Neuron (in vitro differentiated cells): ENCODE measurements around the gene CROCC.
"Not testable (repeated sequence)": the region's sequence is repeated elsewhere in the genome, so short reads cannot be mapped to it uniquely, and the experiment has no call there.

Experiments used
- H2AFZ ChIP-seq: one replicate; pipeline ENCODE4 v1.6.1; 2013; ENCODE audit warnings: low read depth, mild to moderate bottlenecking, inconsistent platforms, low read length, moderate library complexity
- H3K27me3 ChIP-seq: one replicate; pipeline ENCODE4 v1.6.1; 2013; ENCODE audit warnings: low read length; ENCODE audit not compliant: insufficient read depth
- H3K36me3 ChIP-seq: one replicate; pipeline ENCODE4 v1.6.1; 2013; ENCODE audit warnings: low read length; ENCODE audit not compliant: insufficient read depth
- H3K4me1 ChIP-seq: one replicate; pipeline ENCODE4 v1.6.1; 2013; ENCODE audit warnings: low read length; ENCODE audit not compliant: insufficient read depth
- H3K4me3 ChIP-seq: 2 replicates; pipeline ENCODE4 v1.5.1; 2013; ENCODE audit warnings: mild to moderate bottlenecking, low read length, moderate library complexity
- H3K9me3 ChIP-seq: one replicate; pipeline ENCODE4 v1.6.1; 2013; ENCODE audit warnings: low read length

CROCC gene

GRCh38 chr1:16921391-16922185 is at the start of gene CROCC:
CROCC (plus strand) TSS chr1:16921931; CDS start chr1:16922019, 88 bp downstream.
- peaks cover 24% of the 10 kb centered on the region for H3K4me1 ChIP-seq
- no peaks in the 10 kb centered on the region for H3K9me3 ChIP-seq
- peak within 1 kb of the TSS; percentile 35 for H3K4me3 ChIP-seq
- H3K27me3 ChIP-seq = no peaks in the 10 kb centered on the region
- H2AFZ ChIP-seq = no peak within 1 kb of the TSS
- H3K36me3 ChIP-seq = no peaks in the 10 kb centered on the region

- H3K4me1 ChIP-seq, H3K36me3 ChIP-seq, H3K27me3 ChIP-seq, H2AFZ ChIP-seq, H3K9me3 ChIP-seq, H3K4me3 ChIP-seq: not testable (repeated sequence)
These were observed 49.3 kb upstream of the CROCC start for GRCh38 chr1:16872152-16873075.

GRCh38 chr1:16873076-16873879 is 48.5 kb upstream of the CROCC start:
- not testable (repeated sequence) for H3K4me1 ChIP-seq, H3K4me3 ChIP-seq, H3K9me3 ChIP-seq, H2AFZ ChIP-seq, H3K36me3 ChIP-seq, H3K27me3 ChIP-seq

GRCh38 chr1:16874968-16875765 is 46.6 kb upstream of the CROCC start:
- not testable (repeated sequence) for H2AFZ ChIP-seq, H3K36me3 ChIP-seq, H3K9me3 ChIP-seq, H3K4me1 ChIP-seq, H3K27me3 ChIP-seq, H3K4me3 ChIP-seq

- not testable (repeated sequence) for H2AFZ ChIP-seq, H3K4me1 ChIP-seq, H3K27me3 ChIP-seq, H3K9me3 ChIP-seq, H3K4me3 ChIP-seq, H3K36me3 ChIP-seq
These were observed 40.0 kb upstream of the CROCC start for GRCh38 chr1:16881742-16882141.

- no peaks in the 10 kb centered on the region for H3K9me3 ChIP-seq
- H3K4me1 ChIP-seq = peaks cover 10% of the 10 kb centered on the region
- H2AFZ ChIP-seq = peak overlapping the region; percentile 41
- no peak overlapping the region for H3K4me3 ChIP-seq
- no peaks in the 10 kb centered on the region for H3K27me3 ChIP-seq
- H3K36me3 ChIP-seq = no peaks in the 10 kb centered on the region
These were observed 38.7 kb upstream of the CROCC start for GRCh38 chr1:16882986-16883385.

- H3K9me3 ChIP-seq, H3K4me1 ChIP-seq, H2AFZ ChIP-seq, H3K27me3 ChIP-seq, H3K4me3 ChIP-seq, H3K36me3 ChIP-seq: not testable (repeated sequence)
These were observed 37.2 kb upstream of the CROCC start for GRCh38 chr1:16884487-16884886.

GRCh38 chr1:16886860-16887605 is 34.7 kb upstream of the CROCC start:
- Histone ChIP-seq H3K4me3 (no peak overlapping the region), H3K27me3 (no peaks in the 10 kb centered on the region), H3K36me3 (no peaks in the 10 kb centered on the region), H3K4me1 (peaks cover 10% of the 10 kb centered on the region), H2AFZ (no peak overlapping the region), H3K9me3 (no peaks in the 10 kb centered on the region)

- H2AFZ ChIP-seq = no peak overlapping the region
- H3K9me3 ChIP-seq = no peaks in the 10 kb centered on the region
- no peaks in the 10 kb centered on the region for H3K27me3 ChIP-seq
- no peaks in the 10 kb centered on the region for H3K4me1 ChIP-seq
- H3K4me3 ChIP-seq = no peak overlapping the region
- H3K36me3 ChIP-seq = no peaks in the 10 kb centered on the region
These were observed 32.6 kb upstream of the CROCC start for GRCh38 chr1:16888860-16889816.

GRCh38 chr1:16890539-16891021 is 31.2 kb upstream of the CROCC start:
- H3K4me1 ChIP-seq, H3K9me3 ChIP-seq, H3K36me3 ChIP-seq, H3K4me3 ChIP-seq, H2AFZ ChIP-seq, H3K27me3 ChIP-seq: not testable (repeated sequence)

- H3K4me3 ChIP-seq, H2AFZ ChIP-seq, H3K27me3 ChIP-seq, H3K9me3 ChIP-seq, H3K36me3 ChIP-seq, H3K4me1 ChIP-seq: not testable (repeated sequence)
These were observed 30.7 kb upstream of the CROCC start for GRCh38 chr1:16891057-16891456.
